Hepatocyte (in vitro differentiated cells): ENCODE results near the gene SHANK2.

Source experiments
- CTCF ChIP-seq: fragments of 200-600 bp; sonication (generic); IDR thresholded peaks from 2 replicates; pipeline ENCODE4 v1.5.1; 2016; ENCODE audit warnings: antibody characterized with exemption, mild to moderate bottlenecking; ENCODE audit not compliant: poor library complexity
- EZH2 ChIP-seq: fragments of 200-600 bp; sonication (generic); IDR thresholded peaks from 2 replicates; pipeline ENCODE4 v1.6.1; 2016; ENCODE audit warnings: antibody characterized with exemption, mild to moderate bottlenecking, borderline replicate concordance
- EZH2phosphoT487 ChIP-seq: fragments of 200-600 bp; sonication (generic); IDR thresholded peaks from one replicate; pipeline ENCODE4 v1.6.1; 2018; ENCODE audit warnings: antibody characterized with exemption, mild to moderate bottlenecking, low read depth, moderate library complexity; ENCODE audit not compliant: unreplicated experiment, severe bottlenecking

GRCh38 chr11:71255800-71256479, 3.6 kb upstream of the SHANK2 start:
- TF ChIP-seq CTCF (no peak), EZH2 (no peak), EZH2phosphoT487 (no peak)
